ENCODE measurements around the gene SNX30. TPM values are rescaled to one million over a fixed set of nuclear protein-coding genes. Genes with fewer than 3 reads are reported as not detected.
A peak's percentile ranks its signal among the peaks of the same experiment; 100 is the strongest.

SNX30 gene
- total RNA-seq, 2 experiments from 2014 or later: 13.5 to 19.8 TPM

GRCh38 chr9:112731971-112732370, 18.6 kb upstream of the SNX30 start:
- Histone ChIP-seq H3K4me3 (ENCODE audit: low read depth, low read length, poor library complexity, severe bottlenecking) (no peak overlapping the region), H4K20me1 (ENCODE audit: insufficient read depth, low read length) (no peaks in the 10 kb centered on the region), H2AFZ (ENCODE audit: low read length) (no peak overlapping the region), H3K27ac (ENCODE audit: low read depth, low read length, poor library complexity, severe bottlenecking) (no peak overlapping the region), H3K9me2 (ENCODE audit: insufficient read depth, low read length) (no peaks in the 10 kb centered on the region), H3K79me2 (ENCODE audit: insufficient read depth, low read depth, low read length) (no peaks in the 10 kb centered on the region), H3K9me3 (ENCODE audit: low read length) (no peaks in the 10 kb centered on the region), H3K4me2 (ENCODE audit: low read length) (no peak overlapping the region), H3K4me1 (ENCODE audit: insufficient read depth, low read length, poor library complexity, severe bottlenecking) (no peaks in the 10 kb centered on the region), H3K36me3 (ENCODE audit: insufficient read depth, low read length) (no peaks in the 10 kb centered on the region)
- intact Hi-C loops (cut with micrococcal nuclease; ENCODE audit: unreplicated experiment): no loop called here
- BruUV-seq (replicated peaks): no TSS peak
- POLR2A ChIA-PET: interaction anchor here (0.6 to 5.3 kb wide), 4 partner anchors 11 to 758 kb away, joined by 3 to 30 read pairs (median 10); partner anchors contain the start of gene INIP
- TF ChIP-seq, protein P1, sequence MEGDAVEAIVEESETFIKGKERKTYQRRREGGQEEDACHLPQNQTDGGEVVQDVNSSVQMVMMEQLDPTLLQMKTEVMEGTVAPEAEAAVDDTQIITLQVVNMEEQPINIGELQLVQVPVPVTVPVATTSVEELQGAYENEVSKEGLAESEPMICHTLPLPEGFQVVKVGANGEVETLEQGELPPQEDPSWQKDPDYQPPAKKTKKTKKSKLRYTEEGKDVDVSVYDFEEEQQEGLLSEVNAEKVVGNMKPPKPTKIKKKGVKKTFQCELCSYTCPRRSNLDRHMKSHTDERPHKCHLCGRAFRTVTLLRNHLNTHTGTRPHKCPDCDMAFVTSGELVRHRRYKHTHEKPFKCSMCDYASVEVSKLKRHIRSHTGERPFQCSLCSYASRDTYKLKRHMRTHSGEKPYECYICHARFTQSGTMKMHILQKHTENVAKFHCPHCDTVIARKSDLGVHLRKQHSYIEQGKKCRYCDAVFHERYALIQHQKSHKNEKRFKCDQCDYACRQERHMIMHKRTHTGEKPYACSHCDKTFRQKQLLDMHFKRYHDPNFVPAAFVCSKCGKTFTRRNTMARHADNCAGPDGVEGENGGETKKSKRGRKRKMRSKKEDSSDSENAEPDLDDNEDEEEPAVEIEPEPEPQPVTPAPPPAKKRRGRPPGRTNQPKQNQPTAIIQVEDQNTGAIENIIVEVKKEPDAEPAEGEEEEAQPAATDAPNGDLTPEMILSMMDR (conservative IDR thresholded peaks at IDR 0.05; ENCODE audit: low read length): no peak
- TF ChIP-seq EZH2phosphoT487 (IDR thresholded peaks at IDR 0.05; ENCODE audit: borderline replicate concordance, low read depth, low read length): no peak
- CTCF ChIA-PET (ENCODE audit: unreplicated experiment): no interaction called here
- DNase-seq (ENCODE audit: low spot score): no peak

DNA sequence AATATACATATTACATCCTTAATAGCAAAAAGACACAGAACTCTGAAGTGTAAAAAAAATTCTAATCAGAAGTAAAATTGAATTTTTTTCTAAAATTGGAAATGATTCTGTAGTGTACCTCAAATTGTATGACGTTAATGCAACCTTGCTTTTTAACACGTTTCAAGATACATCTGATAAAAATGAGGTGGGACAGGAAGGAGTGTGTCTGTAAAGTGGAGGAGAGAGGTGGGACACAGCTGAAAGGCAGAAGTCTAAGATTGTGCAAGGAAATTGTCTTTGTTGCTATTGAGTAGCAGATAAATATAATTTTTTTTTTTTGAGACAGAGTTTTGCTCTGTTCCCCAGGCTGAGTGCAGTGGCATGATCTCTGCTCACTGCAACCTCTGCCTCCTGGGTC, 15.7 kb upstream of the SNX30 start:
- Histone ChIP-seq H4K20me1 (ENCODE audit: insufficient read depth, low read length) (no peaks in the 10 kb centered on the region), H3K4me3 (ENCODE audit: low read depth, low read length, poor library complexity, severe bottlenecking) (no peak overlapping the region), H3K9me3 (ENCODE audit: low read length) (no peaks in the 10 kb centered on the region), H3K27ac (ENCODE audit: low read depth, low read length, poor library complexity, severe bottlenecking) (no peak overlapping the region), H3K9me2 (ENCODE audit: insufficient read depth, low read length) (no peaks in the 10 kb centered on the region), H3K4me2 (ENCODE audit: low read length) (no peak overlapping the region), H2AFZ (ENCODE audit: low read length) (no peak overlapping the region), H3K79me2 (ENCODE audit: insufficient read depth, low read depth, low read length) (no peaks in the 10 kb centered on the region), H3K36me3 (ENCODE audit: insufficient read depth, low read length) (no peaks in the 10 kb centered on the region), H3K4me1 (ENCODE audit: insufficient read depth, low read length, poor library complexity, severe bottlenecking) (no peaks in the 10 kb centered on the region)
- intact Hi-C loops (cut with micrococcal nuclease; ENCODE audit: unreplicated experiment): no loop called here
- ChIA-PET POLR2A (interaction anchor here (0.7 to 1.8 kb wide), 3 partner anchors 11 to 243 kb away, joined by 3 to 7 read pairs (median 3); no protein-coding TSS in a partner anchor), CTCF (ENCODE audit: unreplicated experiment) (interaction anchor here (0.6 kb wide), 1 partner anchor 1837 kb away, joined by 3 read pairs; no protein-coding TSS in a partner anchor)
- no peak for DNase-seq (ENCODE audit: low spot score)
- BruUV-seq (replicated peaks): no TSS peak
- TF ChIP-seq EZH2phosphoT487 (IDR thresholded peaks at IDR 0.05; ENCODE audit: borderline replicate concordance, low read depth, low read length): no peak
- TF ChIP-seq, protein P1 (conservative IDR thresholded peaks at IDR 0.05; ENCODE audit: low read length): no peak

GRCh38 chr9:112743216-112743836, 7.2 kb upstream of the SNX30 start:
- no TSS peak for BruUV-seq (replicated peaks)
- Histone ChIP-seq H3K4me1 (ENCODE audit: insufficient read depth, low read length, poor library complexity, severe bottlenecking) (peaks cover 24% of the 10 kb centered on the region), H3K36me3 (ENCODE audit: insufficient read depth, low read length) (no peaks in the 10 kb centered on the region), H3K27ac (ENCODE audit: low read depth, low read length, poor library complexity, severe bottlenecking) (peak overlapping the region; percentile 64), H4K20me1 (ENCODE audit: insufficient read depth, low read length) (no peaks in the 10 kb centered on the region), H3K4me2 (ENCODE audit: low read length) (peak overlapping the region; percentile 60), H3K9me2 (ENCODE audit: insufficient read depth, low read length) (no peaks in the 10 kb centered on the region), H3K79me2 (ENCODE audit: insufficient read depth, low read depth, low read length) (no peaks in the 10 kb centered on the region), H3K9me3 (ENCODE audit: low read length) (no peaks in the 10 kb centered on the region), H3K4me3 (ENCODE audit: low read depth, low read length, poor library complexity, severe bottlenecking) (peak overlapping the region; percentile 28), H2AFZ (ENCODE audit: low read length) (peak overlapping the region; percentile 83)
- POLR2A ChIA-PET: interaction anchor here (0.7 to 3.3 kb wide), 5 partner anchors 8 to 169 kb away, joined by 4 to 16 read pairs (median 6); no protein-coding TSS in a partner anchor
- DNase-seq (ENCODE audit: low spot score): peak; percentile 85
- CTCF ChIA-PET (ENCODE audit: unreplicated experiment): interaction anchor here (0.6 kb wide), 1 partner anchor 81 kb away, joined by 3 read pairs; no protein-coding TSS in a partner anchor
- TF ChIP-seq EZH2phosphoT487 (IDR thresholded peaks at IDR 0.05; ENCODE audit: borderline replicate concordance, low read depth, low read length): no peak
- TF ChIP-seq, protein P1 (conservative IDR thresholded peaks at IDR 0.05; ENCODE audit: low read length): peak; percentile 65
- intact Hi-C loops (cut with micrococcal nuclease; ENCODE audit: unreplicated experiment): no loop called here
